Measurements from ENCODE around the gene CLBA1. TPM values are rescaled to one million over a fixed set of nuclear protein-coding genes. Genes with fewer than 3 reads are reported as not detected.

The CLBA1 gene
- total and polyA plus RNA-seq, 9 of the 15 experiments (the other 6 are each of a cell fraction or from before 2014, with no cell fraction given): 0.04 to 3.9 (median 2.6) TPM

- DNase-seq (ENCODE audit: extremely low read depth in 1 of 4, low spot score in 3 of 4): no peak
- WGBS (ENCODE audit: insufficient coverage, low coverage, missing lambda C conversion rate): 81% methylated on average over 14 of the region's 16 CpGs
- Histone ChIP-seq H2AFZ (ENCODE audit: low read depth, low read length) (no peak overlapping the region), H3K4me1 (replicated peaks in 1 of 2; ENCODE audit: control insufficient read depth in 2 of 2, insufficient read depth in 2 of 2, low read length in 2 of 2) (peaks cover 0 to 5% of the 10 kb centered on the region in 2 experiments; a peak in 2 of 5 replicates), H3K4me2 (ENCODE audit: insufficient read depth, low read length) (no peak overlapping the region), H3K9me3 (replicated peaks; ENCODE audit: control insufficient read depth, insufficient read depth, low read depth, low read length) (no peaks in the 10 kb centered on the region), H3K9ac (ENCODE audit: insufficient read depth in 1 of 2, low read depth in 2 of 2, low read length in 2 of 2) (no peak overlapping the region), H3K36me3 (ENCODE audit: control insufficient read depth, insufficient read depth, low read length) (no peaks in the 10 kb centered on the region), H3K79me2 (ENCODE audit: control insufficient read depth, insufficient read depth, low read length) (peaks cover 12% of the 10 kb centered on the region), H4K20me1 (replicated peaks; ENCODE audit: control insufficient read depth, insufficient read depth, low read length) (no peaks in the 10 kb centered on the region), H3K9me1 (ENCODE audit: control insufficient read depth, insufficient read depth, low read length) (no peaks in the 10 kb centered on the region), H3K27ac (ENCODE audit: extremely low read depth, low read depth, low read length) (no peak overlapping the region), H3K27me3 (ENCODE audit: control insufficient read depth in 2 of 2, insufficient read depth in 2 of 2, low read length in 2 of 2) (no peaks in the 10 kb centered on the region), H3K4me3 (no peak overlapping the region)
- CTCF ChIA-PET (ENCODE audit: low intra/inter-chr PET ratio): no interaction called here
- in situ Hi-C loops (cut with MboI): no loop called here
- FAIRE-seq: no peak
- intact Hi-C loops (cut with micrococcal nuclease): no loop called here
- no peak for ATAC-seq
- TF ChIP-seq FOSL1 (tag; conservative IDR thresholded peaks at IDR 0.05) (0 out of 2 replicates have a peak, but pooled peaks have one; percentile 10), SIX5 (IDR thresholded peaks at IDR 0.05; ENCODE audit: borderline replicate concordance in 1 of 2, insufficient read depth in 1 of 2, low read depth in 1 of 2, low read length in 2 of 2) (no peak)
- POLR2A ChIA-PET: interaction anchor here (0.6 kb wide), 1 partner anchor 14 kb away, joined by 3 read pairs; no protein-coding TSS in a partner anchor
- BruUV-seq (replicated peaks): no TSS peak
Measured at GRCh38 chr14:105026033-105026785, 40.6 kb downstream of the CLBA1 start.

- Histone ChIP-seq H3K27me3 (ENCODE audit: control insufficient read depth in 2 of 2, insufficient read depth in 2 of 2, low read length in 2 of 2) (no peaks in the 10 kb centered on the region), H2AFZ (ENCODE audit: low read depth, low read length) (no peak overlapping the region), H3K4me1 (replicated peaks in 1 of 2; ENCODE audit: control insufficient read depth in 2 of 2, insufficient read depth in 2 of 2, low read length in 2 of 2) (no peaks in the 10 kb centered on the region; a peak in 1 of 5 replicates), H3K9ac (ENCODE audit: insufficient read depth in 1 of 2, low read depth in 2 of 2, low read length in 2 of 2) (no peak overlapping the region), H3K36me3 (ENCODE audit: control insufficient read depth, insufficient read depth, low read length) (no peaks in the 10 kb centered on the region), H3K79me2 (ENCODE audit: control insufficient read depth, insufficient read depth, low read length) (peaks cover 5% of the 10 kb centered on the region; the same call in 2 of the 3 replicates), H3K4me3 (no peak overlapping the region), H3K27ac (ENCODE audit: extremely low read depth, low read depth, low read length) (no peak overlapping the region), H3K4me2 (ENCODE audit: insufficient read depth, low read length) (no peak overlapping the region), H3K9me3 (replicated peaks; ENCODE audit: control insufficient read depth, insufficient read depth, low read depth, low read length) (no peaks in the 10 kb centered on the region), H3K9me1 (ENCODE audit: control insufficient read depth, insufficient read depth, low read length) (no peaks in the 10 kb centered on the region), H4K20me1 (replicated peaks; ENCODE audit: control insufficient read depth, insufficient read depth, low read length) (no peaks in the 10 kb centered on the region)
- in situ Hi-C loops (cut with MboI): no loop called here
- intact Hi-C loops (cut with micrococcal nuclease): no loop called here
- CTCF ChIA-PET (ENCODE audit: low intra/inter-chr PET ratio): no interaction called here
- POLR2A ChIA-PET: interaction anchor here (0.6 kb wide), 1 partner anchor 15 kb away, joined by 3 read pairs; no protein-coding TSS in a partner anchor
- peak in 1 of 4 experiments; percentile 37 for DNase-seq (ENCODE audit: extremely low read depth in 1 of 4, low spot score in 3 of 4)
- ATAC-seq: peak; percentile 80
- peak; percentile 15 for FAIRE-seq
- WGBS (ENCODE audit: insufficient coverage, low coverage, missing lambda C conversion rate): 21% methylated on average over 1 of the region's 1 CpG
- no TSS peak for BruUV-seq (replicated peaks)
- TF ChIP-seq GTF2B (IDR thresholded peaks at IDR 0.05; ENCODE audit: extremely low read depth, insufficient read length) (no peak), POLR2H (tag; IDR thresholded peaks at IDR 0.05; ENCODE audit: low read depth) (peak; percentile 61), NR2C1 (IDR thresholded peaks at IDR 0.05) (no peak), NR2C1 (tag; IDR thresholded peaks at IDR 0.05) (no peak), E2F3 (CRISPR knock-in tag; IDR thresholded peaks at IDR 0.05) (no peak), KDM2B (CRISPR knock-in tag; IDR thresholded peaks at IDR 0.05) (no peak), SRF (CRISPR knock-in tag; IDR thresholded peaks at IDR 0.05) (peak in 1 of 2 experiments; percentile 97; a peak in 2 of 4 replicates), ZNF134 (CRISPR knock-in tag; conservative IDR thresholded peaks at IDR 0.05) (no peak)
- TF ChIP-seq, protein P1, sequence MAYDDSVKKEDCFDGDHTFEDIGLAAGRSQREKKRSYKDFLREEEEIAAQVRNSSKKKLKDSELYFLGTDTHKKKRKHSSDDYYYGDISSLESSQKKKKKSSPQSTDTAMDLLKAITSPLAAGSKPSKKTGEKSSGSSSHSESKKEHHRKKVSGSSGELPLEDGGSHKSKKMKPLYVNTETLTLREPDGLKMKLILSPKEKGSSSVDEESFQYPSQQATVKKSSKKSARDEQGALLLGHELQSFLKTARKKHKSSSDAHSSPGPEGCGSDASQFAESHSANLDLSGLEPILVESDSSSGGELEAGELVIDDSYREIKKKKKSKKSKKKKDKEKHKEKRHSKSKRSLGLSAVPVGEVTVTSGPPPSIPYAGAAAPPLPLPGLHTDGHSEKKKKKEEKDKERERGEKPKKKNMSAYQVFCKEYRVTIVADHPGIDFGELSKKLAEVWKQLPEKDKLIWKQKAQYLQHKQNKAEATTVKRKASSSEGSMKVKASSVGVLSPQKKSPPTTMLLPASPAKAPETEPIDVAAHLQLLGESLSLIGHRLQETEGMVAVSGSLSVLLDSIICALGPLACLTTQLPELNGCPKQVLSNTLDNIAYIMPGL (CRISPR knock-in tag; IDR thresholded peaks at IDR 0.05): no peak
Measured at GRCh38 chr14:105026802-105027563, 41.4 kb downstream of the CLBA1 start.

All from K562 (cell line).